Karpas-422 (cell line): ENCODE results near the gene RMND1. TPM values are rescaled to one million over a fixed set of nuclear protein-coding genes. Genes with fewer than 3 reads are reported as not detected.

ENCODE experiments used
- DNase-seq: peaks from one replicate; pipeline ENCODE4 v3.0.0-alpha.2; 2015
- H2AFZ ChIP-seq: fragments of 200-600 bp; sonication (generic); 2 replicates; pipeline ENCODE4 v1.6.1; 2014; ENCODE audit warnings: antibody characterized with exemption, low read length, mixed read lengths
- H3K27ac ChIP-seq: fragments of 200-600 bp; sonication (generic); 2 replicates; pipeline ENCODE4 v1.5.1; 2014; ENCODE audit warnings: mild to moderate bottlenecking, low read length, moderate library complexity
- H3K27me3 ChIP-seq: fragments of 200-600 bp; sonication (generic); 2 replicates; pipeline ENCODE4 v1.6.1; 2014; ENCODE audit warnings: low read length, mixed read lengths
- H3K36me3 ChIP-seq: fragments of 200-600 bp; sonication (generic); 2 replicates; pipeline ENCODE4 v1.6.1; 2014; ENCODE audit warnings: low read length, mixed read lengths; ENCODE audit not compliant: insufficient read depth
- H3K4me1 ChIP-seq: fragments of 200-600 bp; sonication (generic); 2 replicates; pipeline ENCODE4 v1.6.1; 2014; ENCODE audit warnings: mild to moderate bottlenecking, low read length, mixed read lengths
- H3K4me2 ChIP-seq: fragments of 200-600 bp; sonication (generic); 2 replicates; pipeline ENCODE4 v1.6.1; 2014; ENCODE audit warnings: low read length, low read depth, mild to moderate bottlenecking; ENCODE audit not compliant: poor library complexity, severe bottlenecking
- H3K4me3 ChIP-seq: fragments of 200-600 bp; sonication (generic); 2 replicates; pipeline ENCODE4 v1.5.1; 2014; ENCODE audit warnings: mild to moderate bottlenecking, antibody characterized with exemption, low read length, mixed read lengths
- H3K79me2 ChIP-seq: fragments of 200-600 bp; sonication (generic); 2 replicates; pipeline ENCODE4 v1.6.1; 2014; ENCODE audit warnings: mild to moderate bottlenecking, low read length, mixed read lengths
- H3K9ac ChIP-seq: fragments of 200-600 bp; sonication (generic); 2 replicates; pipeline ENCODE4 v1.6.0; 2014; ENCODE audit warnings: low read length
- H3K9me2 ChIP-seq: fragments of 200-600 bp; sonication (generic), shearing (Covaris generic); replicated peaks from 2 replicates; pipeline ENCODE4 v1.6.0; 2014; ENCODE audit warnings: mild to moderate bottlenecking, low read length, moderate library complexity; ENCODE audit not compliant: insufficient read depth
- H3K9me3 ChIP-seq: fragments of 300-700, 200-600 bp; sonication (generic); 2 replicates; pipeline ENCODE4 v1.6.1; 2014; ENCODE audit warnings: low read length, mixed read lengths
- H4K20me1 ChIP-seq: fragments of 200-600 bp; sonication (generic); 2 replicates; pipeline ENCODE4 v1.6.1; 2014; ENCODE audit warnings: mild to moderate bottlenecking, antibody characterized with exemption, low read length, low read depth; ENCODE audit not compliant: insufficient read depth
- total RNA-seq: library from RNA; depleted of rRNA; stranded (reverse); fragments of >200 nt; shearing (Covaris generic); gene quantifications from 2 replicates; pipeline ENCODE4 v1.2.3, GENCODE V29; 2014; ENCODE audit warnings: low replicate concordance

RMND1 gene
- total RNA-seq, 1 experiment from 2014 or later, result 25.3 TPM

DNA sequence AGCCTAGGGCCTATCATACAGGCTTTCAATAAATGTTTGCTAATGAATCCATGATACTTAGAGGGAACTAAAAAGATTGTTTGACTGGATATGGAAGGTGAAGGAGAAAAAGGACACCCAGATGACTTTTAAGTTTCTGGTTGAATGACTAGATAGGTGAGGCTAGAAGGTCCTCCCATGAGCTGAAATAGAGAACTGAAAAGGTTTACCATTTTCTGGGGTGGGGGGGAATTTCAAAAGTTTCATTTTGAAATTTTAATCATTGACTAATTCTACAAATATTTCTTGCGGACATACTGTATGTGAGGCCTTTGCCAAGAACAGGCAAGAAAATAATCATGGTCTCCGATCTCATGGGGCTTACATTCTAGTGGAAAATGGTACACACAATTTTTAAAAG is 42.7 kb downstream of the RMND1 start:
- H3K79me2 ChIP-seq, result peaks cover 29% of the 10 kb centered on the region
- no peak overlapping the region for H2AFZ ChIP-seq
- no peaks in the 10 kb centered on the region for H3K9me3 ChIP-seq
- no peaks in the 10 kb centered on the region for H3K27me3 ChIP-seq
- H3K27ac ChIP-seq, result no peak overlapping the region
- DNase-seq, result no peak
- H3K4me2 ChIP-seq, result no peak overlapping the region
- no peak overlapping the region for H3K9ac ChIP-seq
- no peaks in the 10 kb centered on the region for H3K9me2 ChIP-seq
- H3K36me3 ChIP-seq, result peaks cover 61% of the 10 kb centered on the region
- H3K4me1 ChIP-seq, result no peaks in the 10 kb centered on the region
- no peaks in the 10 kb centered on the region; the same call in 1 of the 2 replicates for H4K20me1 ChIP-seq
- H3K4me3 ChIP-seq, result no peak overlapping the region

DNA sequence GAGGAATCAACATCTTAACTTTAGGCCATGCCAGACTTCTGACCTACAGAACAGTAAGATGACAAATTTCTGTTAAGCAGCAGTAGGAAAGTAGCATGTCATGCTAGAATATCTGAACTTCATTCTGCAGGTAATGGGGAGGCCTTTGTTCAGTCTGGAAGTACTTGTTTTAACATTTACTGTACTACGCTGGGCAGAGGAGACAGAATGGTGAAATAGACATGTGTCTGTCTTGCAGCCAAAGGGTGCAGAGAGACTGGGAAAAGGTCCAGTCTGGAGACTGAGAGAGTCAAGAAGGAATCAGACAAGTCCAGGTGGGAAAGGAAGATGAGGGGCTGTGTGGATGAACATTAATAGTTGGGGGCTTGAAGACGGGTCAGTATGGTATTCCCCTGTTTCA is 43.1 kb downstream of the RMND1 start:
- no peak overlapping the region for H2AFZ ChIP-seq
- peaks cover 32% of the 10 kb centered on the region for H3K79me2 ChIP-seq
- H3K9me3 ChIP-seq, result no peaks in the 10 kb centered on the region
- H3K4me3 ChIP-seq, result no peak overlapping the region
- H3K4me1 ChIP-seq, result no peaks in the 10 kb centered on the region
- no peak overlapping the region for H3K9ac ChIP-seq
- no peak for DNase-seq
- H3K9me2 ChIP-seq, result no peaks in the 10 kb centered on the region
- H3K36me3 ChIP-seq, result peaks cover 61% of the 10 kb centered on the region
- H3K27me3 ChIP-seq, result no peaks in the 10 kb centered on the region
- no peaks in the 10 kb centered on the region; the same call in 1 of the 2 replicates for H4K20me1 ChIP-seq
- H3K4me2 ChIP-seq, result no peak overlapping the region
- H3K27ac ChIP-seq, result no peak overlapping the region

DNA sequence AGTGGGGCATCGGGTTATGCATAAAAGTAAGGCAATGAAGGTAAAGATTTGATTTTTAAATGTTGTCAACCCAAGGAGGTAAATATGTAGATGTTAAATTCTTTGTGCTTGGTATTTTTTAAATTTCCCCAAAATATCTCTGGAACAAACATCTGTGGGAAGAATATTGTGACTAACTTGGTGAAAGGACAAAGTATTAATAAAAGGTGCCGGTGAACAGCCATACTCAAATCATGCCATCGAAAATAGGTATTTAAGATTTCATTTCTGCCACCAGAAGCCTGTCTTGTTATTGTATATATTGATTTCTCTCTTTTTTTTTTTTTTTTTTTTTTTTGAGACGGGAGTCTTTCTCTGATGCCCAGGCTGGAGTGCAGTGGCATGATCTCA is 48.0 kb downstream of the RMND1 start:
- peaks cover 79% of the 10 kb centered on the region for H3K79me2 ChIP-seq
- H4K20me1 ChIP-seq, result peaks cover 25% of the 10 kb centered on the region
- no peak overlapping the region for H3K4me2 ChIP-seq

DNA sequence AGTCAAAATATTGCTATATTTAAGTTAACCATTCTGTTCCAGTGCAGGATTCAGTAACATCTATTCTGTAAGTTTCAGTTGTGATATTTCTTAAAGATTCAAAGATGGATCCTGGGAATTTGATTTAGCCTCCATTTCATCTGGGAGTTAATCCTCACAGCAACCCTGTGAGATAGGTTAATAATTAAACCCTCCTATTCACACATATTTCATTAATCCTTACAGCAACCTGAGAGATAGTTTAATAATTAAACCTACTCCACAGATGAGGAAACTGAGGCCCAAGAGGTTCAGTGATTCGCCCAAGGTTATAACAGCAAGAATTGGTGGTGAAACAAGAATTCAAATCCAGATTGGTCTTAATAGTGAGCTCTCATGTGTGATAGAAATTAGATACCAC is 49.7 kb downstream of the RMND1 start:
- Histone ChIP-seq H3K36me3 (peaks cover 53% of the 10 kb centered on the region), H3K4me3 (no peak overlapping the region), H3K9me3 (no peaks in the 10 kb centered on the region), H3K9me2 (no peaks in the 10 kb centered on the region), H3K79me2 (peaks cover 91% of the 10 kb centered on the region), H2AFZ (no peak overlapping the region), H3K27me3 (no peaks in the 10 kb centered on the region), H3K4me2 (no peak overlapping the region), H4K20me1 (peaks cover 33% of the 10 kb centered on the region), H3K27ac (no peak overlapping the region), H3K9ac (no peak overlapping the region), H3K4me1 (peaks cover 13% of the 10 kb centered on the region)
- DNase-seq, result no peak

More for the DNA sequence above, 48.0 kb downstream of the RMND1 start:
- H3K27me3 ChIP-seq, result no peaks in the 10 kb centered on the region
- H3K4me3 ChIP-seq, result no peak overlapping the region
- H3K4me1 ChIP-seq, result peaks cover 13% of the 10 kb centered on the region
- H3K9me2 ChIP-seq, result no peaks in the 10 kb centered on the region
- H2AFZ ChIP-seq, result no peak overlapping the region
- H3K36me3 ChIP-seq, result peaks cover 51% of the 10 kb centered on the region
- H3K27ac ChIP-seq, result no peak overlapping the region
- no peaks in the 10 kb centered on the region for H3K9me3 ChIP-seq
- DNase-seq, result no peak
- no peak overlapping the region for H3K9ac ChIP-seq

DNA sequence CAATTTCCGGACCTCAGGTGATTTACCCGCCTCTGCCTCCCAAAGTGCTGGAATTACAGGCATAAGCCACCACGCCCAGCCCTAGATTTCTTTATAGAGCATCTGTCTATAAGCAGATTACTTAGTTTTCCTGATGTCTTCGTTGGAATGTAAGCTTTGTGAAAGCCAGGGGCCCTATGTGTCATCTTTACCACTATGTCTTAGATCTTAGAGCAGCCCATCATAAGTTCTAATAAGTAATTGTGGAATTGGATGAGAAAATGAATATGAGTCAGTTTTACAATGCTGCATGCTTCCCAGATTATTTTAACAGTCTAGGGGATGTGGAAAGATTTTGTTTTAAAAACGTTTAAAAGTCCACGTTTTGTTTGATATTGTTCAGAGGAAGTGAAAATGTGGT is 51.5 kb downstream of the RMND1 start:
- Histone ChIP-seq H3K27ac (no peak overlapping the region), H3K9me2 (no peaks in the 10 kb centered on the region), H3K9me3 (no peaks in the 10 kb centered on the region), H3K4me1 (peaks cover 13% of the 10 kb centered on the region), H3K4me2 (no peak overlapping the region), H3K36me3 (peaks cover 48% of the 10 kb centered on the region), H3K4me3 (no peak overlapping the region), H2AFZ (no peak overlapping the region), H4K20me1 (peaks cover 44% of the 10 kb centered on the region), H3K27me3 (no peaks in the 10 kb centered on the region), H3K9ac (no peak overlapping the region), H3K79me2 (peaks cover 94% of the 10 kb centered on the region)
- no peak for DNase-seq

DNA sequence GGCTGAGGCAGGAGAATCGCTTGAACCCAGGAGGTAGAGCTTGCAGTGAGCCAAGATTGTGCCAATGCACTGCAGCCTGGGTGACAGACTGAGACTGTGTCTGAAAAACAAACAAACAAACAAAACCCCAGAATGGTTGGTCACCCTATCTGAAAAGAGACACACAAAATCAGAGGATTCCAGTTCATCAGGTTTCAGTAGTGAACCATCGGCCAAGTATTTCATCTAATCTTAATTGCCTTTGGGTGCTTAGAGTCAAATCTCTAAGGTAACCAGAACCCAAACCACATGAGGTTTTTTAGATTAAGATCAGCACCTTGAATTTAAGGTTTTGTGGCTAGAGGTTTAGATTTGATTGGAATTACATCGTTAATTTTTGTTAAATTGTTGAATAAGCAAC is 52.2 kb downstream of the RMND1 start:
- no peaks in the 10 kb centered on the region for H3K27me3 ChIP-seq
- H3K4me1 ChIP-seq, result peaks cover 13% of the 10 kb centered on the region
- H3K27ac ChIP-seq, result no peak overlapping the region
- H3K4me2 ChIP-seq, result no peak overlapping the region
- H4K20me1 ChIP-seq, result peaks cover 52% of the 10 kb centered on the region
- H3K4me3 ChIP-seq, result no peak overlapping the region
- H3K9me2 ChIP-seq, result no peaks in the 10 kb centered on the region
- no peak overlapping the region for H2AFZ ChIP-seq
- no peak overlapping the region for H3K9ac ChIP-seq
- peaks cover 47% of the 10 kb centered on the region; the same call in 1 of the 2 replicates for H3K36me3 ChIP-seq
- DNase-seq, result no peak
- H3K79me2 ChIP-seq, result peaks cover 95% of the 10 kb centered on the region
- no peaks in the 10 kb centered on the region for H3K9me3 ChIP-seq

DNA sequence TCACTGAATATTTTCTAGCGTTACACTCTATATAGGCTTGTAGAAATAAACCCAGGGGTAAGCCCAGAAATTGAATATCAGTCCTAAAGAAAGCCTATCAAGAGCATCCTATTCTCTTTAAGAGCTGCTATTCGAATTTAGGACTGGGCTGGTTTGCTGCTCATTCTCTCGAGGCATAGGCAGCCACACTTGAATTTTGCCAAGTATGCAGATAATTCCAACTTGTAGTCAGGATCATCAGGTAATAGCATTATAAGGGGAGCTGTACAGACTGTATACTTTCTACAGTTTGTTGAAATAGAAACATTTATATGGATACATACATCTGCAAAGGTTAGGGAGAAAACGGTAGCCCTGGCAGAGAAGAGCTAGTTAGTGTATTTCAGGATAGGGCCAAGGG is 58.5 kb downstream of the RMND1 start:
- Histone ChIP-seq H3K36me3 (peaks cover 26% of the 10 kb centered on the region; the same call in 1 of the 2 replicates), H3K9me2 (no peaks in the 10 kb centered on the region), H3K9me3 (no peaks in the 10 kb centered on the region), H3K27ac (peak overlapping the region; percentile 78), H4K20me1 (peaks cover 59% of the 10 kb centered on the region), H2AFZ (no peak overlapping the region), H3K27me3 (no peaks in the 10 kb centered on the region), H3K79me2 (peaks cover 84% of the 10 kb centered on the region), H3K9ac (peak overlapping the region; percentile 99), H3K4me1 (peaks cover 32% of the 10 kb centered on the region), H3K4me3 (peak overlapping the region; percentile 92), H3K4me2 (peak overlapping the region; percentile 98)
- DNase-seq, result no peak

DNA sequence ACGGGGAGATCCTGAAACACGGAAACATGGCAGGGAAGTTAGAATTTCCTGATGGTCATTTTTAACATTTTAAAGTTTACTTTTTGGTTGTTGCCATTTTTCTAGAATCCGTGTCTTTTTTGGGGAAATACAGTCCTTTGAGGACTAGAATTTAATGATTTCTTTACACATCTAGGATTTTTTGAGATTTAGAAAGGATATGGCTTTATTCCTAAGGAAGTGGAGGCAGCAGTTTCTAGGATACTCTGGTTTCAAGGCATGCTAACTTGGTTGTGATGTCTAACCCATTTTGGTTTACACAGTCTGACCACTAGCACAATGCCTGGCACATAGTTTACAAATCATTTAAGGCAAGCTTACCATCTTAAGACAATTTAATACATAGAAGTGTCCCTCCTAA is 59.5 kb downstream of the RMND1 start:
- no peaks in the 10 kb centered on the region for H3K27me3 ChIP-seq
- peaks cover 31% of the 10 kb centered on the region; the same call in 1 of the 2 replicates for H3K36me3 ChIP-seq
- H3K9me3 ChIP-seq, result no peaks in the 10 kb centered on the region
- H4K20me1 ChIP-seq, result peaks cover 56% of the 10 kb centered on the region
- peak overlapping the region; percentile 78 for H3K27ac ChIP-seq
- peak overlapping the region; percentile 99 for H3K9ac ChIP-seq
- peak overlapping the region; percentile 92 for H3K4me3 ChIP-seq
- peaks cover 84% of the 10 kb centered on the region for H3K79me2 ChIP-seq
- DNase-seq, result no peak
- H3K4me1 ChIP-seq, result peaks cover 37% of the 10 kb centered on the region
- H3K4me2 ChIP-seq, result peak overlapping the region; percentile 98
- no peak overlapping the region for H2AFZ ChIP-seq
- H3K9me2 ChIP-seq, result no peaks in the 10 kb centered on the region
